H7 (cell line): Measurements from ENCODE around the gene TEX14. TPM values are rescaled to one million over a fixed set of nuclear protein-coding genes. Genes with fewer than 3 reads are reported as not detected.

Experiments
- DNase-seq: peaks from one replicate; pipeline ENCODE4 v3.0.0; 2012
- H3K27me3 ChIP-seq: 2 replicates; pipeline ENCODE4 v1.6.0; 2011; ENCODE audit warnings: mild to moderate bottlenecking, low read length; ENCODE audit not compliant: control insufficient read depth, insufficient read depth
- H3K36me3 ChIP-seq: replicated peaks from 2 replicates; pipeline ENCODE4 v1.5.1; 2011; ENCODE audit warnings: low read length; ENCODE audit not compliant: control insufficient read depth, insufficient read depth
- H3K4me3 ChIP-seq: 2 replicates; pipeline ENCODE4 v1.5.1; 2011; ENCODE audit warnings: low read depth, mild to moderate bottlenecking, control low read depth, low read length, moderate library complexity; ENCODE audit not compliant: insufficient read depth
- total RNA-seq: library from RNA; depleted of rRNA; stranded (reverse); fragments of >200 nt; shearing (Covaris generic); gene quantifications from 2 replicates; pipeline ENCODE4 v1.2.3, GENCODE V29; 2014; rRNA removed

TEX14 gene
- total RNA-seq, result 0.33 and 0.80 TPM in 2 replicates

DNA sequence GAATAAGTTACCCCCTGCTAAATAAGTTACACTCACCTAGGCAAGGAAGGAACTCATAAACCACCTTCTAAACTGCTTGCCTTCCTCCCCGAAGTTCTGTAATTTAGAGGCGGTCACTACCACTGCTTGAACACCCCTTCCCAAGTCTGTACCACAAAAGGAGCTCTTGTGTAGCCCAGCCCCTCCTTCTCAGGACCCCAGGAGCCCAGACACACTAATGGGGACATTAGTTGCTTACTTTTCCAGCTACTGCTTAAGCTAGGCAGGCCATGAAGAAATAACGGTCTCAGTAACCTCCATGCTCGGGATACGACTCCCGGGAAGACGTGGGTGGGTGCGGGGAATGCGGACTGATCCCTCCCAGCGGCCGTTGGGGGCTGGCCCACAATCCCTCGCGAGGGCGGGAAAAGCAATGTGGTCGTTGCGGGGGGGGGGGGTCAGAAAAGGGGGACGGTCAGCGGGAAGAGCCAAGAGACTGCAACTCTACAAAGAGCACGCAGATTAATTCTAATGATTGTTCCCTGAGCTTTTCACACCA is at the start of gene TEX14:
Gene TEX14, minus strand, starts transcription at position 345 of the 538 bp plus-strand sequence. CDS start 40,044 bp downstream, outside the sequence.
- peak; percentile 47 for DNase-seq
- no peaks in the 10 kb centered on the region for H3K27me3 ChIP-seq
- peak within 1 kb of the TSS; percentile 47 for H3K4me3 ChIP-seq
- no peaks in the 10 kb centered on the region for H3K36me3 ChIP-seq

DNA sequence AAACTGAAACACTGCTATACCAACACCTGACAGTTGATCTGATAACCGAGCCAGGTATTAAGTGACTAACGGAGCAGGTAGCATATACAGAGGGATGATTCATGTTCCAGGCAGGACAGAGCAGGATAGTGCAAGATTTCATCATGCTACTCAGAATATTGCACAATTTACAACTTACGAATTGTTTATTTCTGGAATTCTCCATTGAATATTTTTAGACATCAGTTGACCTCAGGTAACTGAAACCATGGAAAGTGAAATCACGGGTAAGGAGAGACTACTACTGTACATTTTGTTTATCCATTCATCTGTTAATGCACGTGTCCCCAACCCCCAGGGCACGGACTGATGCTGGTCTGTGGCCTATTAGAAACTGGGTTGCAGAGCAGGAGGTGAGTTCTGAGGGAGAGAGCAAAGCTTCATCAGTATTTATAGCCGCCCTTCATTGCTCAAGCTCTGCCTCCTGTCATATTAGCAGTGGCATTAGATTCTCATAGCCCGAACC is 49.3 kb upstream of the TEX14 start:
- no peak for DNase-seq
- H3K36me3 ChIP-seq, result no peaks in the 10 kb centered on the region
- H3K4me3 ChIP-seq, result no peak overlapping the region
- no peaks in the 10 kb centered on the region for H3K27me3 ChIP-seq

GRCh38 chr17:58734811-58735210 is 43.0 kb upstream of the TEX14 start:
- no peaks in the 10 kb centered on the region for H3K36me3 ChIP-seq
- DNase-seq, result no peak
- H3K27me3 ChIP-seq, result no peaks in the 10 kb centered on the region
- H3K4me3 ChIP-seq, result no peak overlapping the region

DNA sequence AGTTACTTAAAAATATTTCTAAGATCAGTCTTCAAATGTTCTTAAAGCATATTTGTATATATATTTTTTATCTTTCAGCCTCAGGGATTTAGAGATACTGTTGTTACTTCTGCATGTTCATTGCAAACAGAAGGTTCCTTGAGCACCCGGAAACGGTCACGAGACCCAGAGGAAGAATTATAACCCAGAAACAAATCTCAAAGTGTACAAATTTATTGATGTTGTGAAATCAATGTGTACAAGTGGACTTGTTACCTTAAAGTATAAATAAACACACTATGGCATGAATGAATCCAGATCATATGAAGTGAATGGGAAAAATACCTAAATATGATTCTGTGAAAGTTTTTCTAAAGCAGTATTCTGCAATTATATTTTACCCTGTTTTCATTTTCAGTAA is 42.2 kb upstream of the TEX14 start:
- no peaks in the 10 kb centered on the region for H3K27me3 ChIP-seq
- H3K36me3 ChIP-seq, result no peaks in the 10 kb centered on the region
- no peak overlapping the region for H3K4me3 ChIP-seq
- DNase-seq, result no peak

GRCh38 chr17:58730937-58731336 is 39.1 kb upstream of the TEX14 start:
- H3K27me3 ChIP-seq, result no peaks in the 10 kb centered on the region
- H3K36me3 ChIP-seq, result no peaks in the 10 kb centered on the region
- H3K4me3 ChIP-seq, result no peak overlapping the region
- DNase-seq, result no peak

- H3K36me3 ChIP-seq, result no peaks in the 10 kb centered on the region
- DNase-seq, result no peak
- H3K4me3 ChIP-seq, result no peak overlapping the region
- no peaks in the 10 kb centered on the region for H3K27me3 ChIP-seq
Observed at GRCh38 chr17:58728798-58729197, 37.0 kb upstream of the TEX14 start.

DNA sequence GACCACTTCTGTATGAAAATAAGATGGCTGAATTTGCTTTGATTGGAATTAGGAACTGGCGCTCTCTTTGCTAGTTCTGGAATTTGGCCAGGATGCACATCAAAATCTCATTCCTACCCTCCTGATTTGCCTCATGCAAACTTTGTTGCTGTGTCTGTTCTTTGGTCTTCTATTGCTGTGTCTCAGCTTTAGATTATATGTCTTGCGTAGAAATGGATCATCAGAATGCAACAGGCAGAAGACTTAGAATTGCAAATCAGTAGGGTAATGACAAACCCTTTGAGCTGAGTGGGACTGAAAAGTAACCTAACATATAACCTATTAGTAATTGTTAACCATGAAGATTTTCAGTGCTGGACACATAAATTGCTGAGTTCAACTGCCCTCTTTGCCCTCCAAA is 30.9 kb upstream of the TEX14 start:
- DNase-seq, result no peak

GRCh38 chr17:58722274-58722673 is 30.4 kb upstream of the TEX14 start:
- DNase-seq, result no peak
- Histone ChIP-seq H3K27me3 (no peaks in the 10 kb centered on the region), H3K36me3 (no peaks in the 10 kb centered on the region), H3K4me3 (no peak overlapping the region)

More for the DNA sequence above, 30.9 kb upstream of the TEX14 start:
- Histone ChIP-seq H3K36me3 (no peaks in the 10 kb centered on the region), H3K27me3 (no peaks in the 10 kb centered on the region), H3K4me3 (no peak overlapping the region)

- H3K4me3 ChIP-seq, result no peak overlapping the region
- no peaks in the 10 kb centered on the region for H3K27me3 ChIP-seq
- no peaks in the 10 kb centered on the region for H3K36me3 ChIP-seq
- DNase-seq, result peak; percentile 27
Observed at GRCh38 chr17:58710948-58711552, 19.2 kb upstream of the TEX14 start.

DNA sequence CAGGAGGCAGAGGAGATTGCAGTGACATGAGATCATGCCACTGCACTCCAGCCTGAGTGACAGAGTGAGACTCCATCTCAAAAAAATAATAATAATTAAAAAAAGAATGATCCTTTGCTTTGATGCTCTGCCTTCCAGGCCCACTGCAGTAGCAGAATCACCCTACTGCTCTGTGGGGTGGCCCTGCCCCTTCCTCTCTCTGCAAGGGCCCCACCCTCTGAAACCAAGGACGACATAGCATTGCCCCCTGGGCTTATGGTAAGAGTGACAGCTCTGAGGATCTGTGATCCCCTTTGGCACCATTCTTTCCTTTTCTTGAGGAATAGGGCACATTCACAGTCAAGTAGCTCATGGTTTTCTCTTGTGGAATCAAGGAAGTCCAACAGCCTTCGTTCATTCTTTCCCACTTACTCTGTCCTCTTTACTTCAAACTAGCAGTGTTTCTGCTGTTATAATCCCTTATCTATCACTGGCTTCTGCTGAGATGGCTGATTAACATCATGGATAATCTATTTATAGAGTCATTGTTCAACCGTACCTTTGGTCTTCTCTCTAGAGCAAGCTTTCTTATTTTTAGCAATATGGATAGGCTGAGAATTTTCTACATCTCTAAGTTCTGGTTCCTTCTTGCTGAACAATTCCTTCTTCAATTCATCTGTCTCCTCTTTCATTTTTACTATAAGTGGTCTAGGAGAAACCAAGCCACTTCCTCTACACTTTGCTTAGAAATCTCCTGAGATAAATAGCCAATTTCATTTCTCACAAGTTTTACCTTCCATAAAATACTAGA is 14.7 kb upstream of the TEX14 start:
- Histone ChIP-seq H3K4me3 (no peak overlapping the region), H3K27me3 (no peaks in the 10 kb centered on the region), H3K36me3 (no peaks in the 10 kb centered on the region)
- DNase-seq, result no peak

GRCh38 chr17:58703916-58704286 is 12.1 kb upstream of the TEX14 start:
- DNase-seq, result no peak
- H3K36me3 ChIP-seq, result no peaks in the 10 kb centered on the region; the same call in 1 of the 2 replicates
- H3K4me3 ChIP-seq, result no peak overlapping the region
- no peaks in the 10 kb centered on the region for H3K27me3 ChIP-seq

- Histone ChIP-seq H3K27me3 (no peaks in the 10 kb centered on the region), H3K4me3 (no peak overlapping the region), H3K36me3 (no peaks in the 10 kb centered on the region; the same call in 1 of the 2 replicates)
- DNase-seq, result no peak
Observed at GRCh38 chr17:58703137-58703915, 11.5 kb upstream of the TEX14 start.

GRCh38 chr17:58702708-58703107 is 10.9 kb upstream of the TEX14 start:
- no peak for DNase-seq
- no peaks in the 10 kb centered on the region for H3K27me3 ChIP-seq
- no peaks in the 10 kb centered on the region; the same call in 1 of the 2 replicates for H3K36me3 ChIP-seq
- no peak overlapping the region for H3K4me3 ChIP-seq

DNA sequence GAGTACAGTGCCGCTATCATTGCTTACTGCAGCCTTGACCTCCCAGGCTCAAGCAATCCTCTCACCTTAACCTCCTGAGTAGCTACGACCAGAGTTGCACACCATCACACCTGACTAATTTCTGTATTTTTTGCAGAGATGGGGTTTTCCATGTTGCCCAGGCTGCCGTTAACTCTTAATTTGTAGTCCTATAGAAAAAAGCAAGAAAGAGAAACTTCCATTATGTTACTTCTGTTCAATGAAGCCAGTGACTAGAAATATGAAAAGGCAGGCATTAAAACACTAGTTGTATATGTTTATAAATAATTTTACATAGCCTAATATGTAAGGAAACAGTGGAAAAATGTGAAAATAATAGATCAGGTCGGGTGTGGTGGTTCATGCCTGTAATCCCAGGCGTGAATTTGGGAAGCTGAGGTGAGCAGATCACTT is 10.2 kb upstream of the TEX14 start:
- no peak for DNase-seq
- no peaks in the 10 kb centered on the region for H3K27me3 ChIP-seq
- no peaks in the 10 kb centered on the region; the same call in 1 of the 2 replicates for H3K36me3 ChIP-seq
- H3K4me3 ChIP-seq, result no peak overlapping the region
